ENCODE measurements around the gene EXOC3L4. TPM values are rescaled to one million over a fixed set of nuclear protein-coding genes. Genes with fewer than 3 reads are reported as not detected.
A peak's percentile ranks its signal among the peaks of the same experiment; 100 is the strongest.

Gene EXOC3L4
- total and polyA plus RNA-seq, 2 donors = 16.0 to 83.7 TPM

DNA sequence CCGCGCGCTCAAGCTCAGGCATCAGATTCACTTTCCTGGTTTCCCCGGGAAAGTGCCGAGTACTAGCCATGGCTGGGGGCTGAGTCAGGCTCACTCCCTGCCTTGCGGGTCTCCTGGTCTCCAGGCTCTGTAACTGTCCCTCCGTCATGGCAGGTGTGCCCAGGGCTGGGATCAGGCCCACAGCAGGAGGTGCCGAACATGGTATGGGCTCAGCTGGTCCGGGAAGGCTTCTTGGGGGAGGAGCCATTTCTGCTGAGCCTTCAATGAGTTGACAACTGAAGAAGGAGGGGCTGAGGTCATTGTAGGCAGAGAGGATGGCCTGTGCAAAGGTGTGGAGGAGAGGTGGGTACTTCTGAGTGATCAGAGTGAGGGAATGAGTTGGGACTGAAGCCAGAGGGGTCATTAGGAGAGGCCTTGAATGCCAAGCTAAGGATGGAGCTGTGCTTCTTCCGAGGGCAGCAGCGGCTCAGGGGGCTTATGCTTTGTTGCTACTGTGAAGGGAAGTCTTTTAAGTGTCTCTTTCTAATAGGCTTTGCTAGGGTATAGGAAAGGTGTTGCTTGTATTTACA lies 769 bp downstream of the EXOC3L4 start:
- Histone ChIP-seq H3K27me3 (ENCODE audit: control insufficient read depth in 2 of 2, insufficient read depth in 1 of 2, low read length in 1 of 2) (peaks cover 5 to 46% of the 10 kb centered on the region in 2 donors), H3K4me1 (ENCODE audit: control insufficient read depth in 2 of 2, insufficient read depth in 2 of 2, low read length in 2 of 2) (peaks cover 5 to 21% of the 10 kb centered on the region in 2 donors), H3K4me3 (ENCODE audit: low read length in 2 of 2) (peak overlapping the region in 1 of 2 donors; percentile 18), H3K27ac (ENCODE audit: low read depth in 1 of 2, low read length in 1 of 2) (peak overlapping the region; percentile 61 to 82), H3K9me3 (ENCODE audit: control insufficient read depth in 2 of 2, insufficient read depth in 1 of 2, low read length in 1 of 2) (no peaks in the 10 kb centered on the region), H3K36me3 (ENCODE audit: control insufficient read depth in 2 of 2, insufficient read depth in 2 of 2, low read length in 1 of 2) (no peaks in the 10 kb centered on the region)
- 85% methylated on average over 11 of the region's 11 CpGs for WGBS
- DNase-seq (ENCODE audit: low read depth in 6 of 9, low spot score in 9 of 9) = no peak

DNA sequence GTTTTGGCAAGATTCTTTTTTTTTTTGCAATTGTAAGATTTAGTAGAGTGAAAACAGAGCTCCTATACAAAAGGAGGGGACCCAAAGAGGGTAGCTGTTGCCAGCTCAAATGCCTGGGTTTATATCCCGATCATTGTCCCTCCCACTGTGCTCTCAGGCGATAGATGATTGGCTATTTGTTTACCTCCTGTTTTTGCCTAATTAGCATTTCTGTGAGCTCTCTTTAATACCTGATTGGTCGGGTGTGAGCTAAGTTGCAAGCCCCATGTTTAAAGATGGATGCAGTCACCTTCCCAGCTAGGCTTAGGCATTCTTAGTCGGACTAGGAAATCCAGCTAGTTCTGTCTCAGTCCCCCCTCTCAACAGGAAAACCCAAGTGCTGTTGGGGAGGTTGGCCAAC lies 1.9 kb downstream of the EXOC3L4 start:
- no peaks in the 10 kb centered on the region for H3K36me3 ChIP-seq (ENCODE audit: control insufficient read depth in 2 of 2, insufficient read depth in 2 of 2, low read length in 1 of 2)
- no peaks in the 10 kb centered on the region for H3K9me3 ChIP-seq (ENCODE audit: control insufficient read depth in 2 of 2, insufficient read depth in 1 of 2, low read length in 1 of 2)
- no peak for DNase-seq (ENCODE audit: low read depth in 6 of 9, low spot score in 9 of 9)
- no peak overlapping the region for H3K4me3 ChIP-seq (ENCODE audit: low read length in 2 of 2)
- 92% methylated on average over 4 of the region's 4 CpGs for WGBS
- peaks cover 3 to 16% of the 10 kb centered on the region in 2 donors for H3K4me1 ChIP-seq (ENCODE audit: control insufficient read depth in 2 of 2, insufficient read depth in 2 of 2, low read length in 2 of 2)
- H3K27me3 ChIP-seq (ENCODE audit: control insufficient read depth in 2 of 2, insufficient read depth in 1 of 2, low read length in 1 of 2) = peaks cover 7 to 45% of the 10 kb centered on the region in 2 donors
- peak overlapping the region in 1 of 2 donors; percentile 33 for H3K27ac ChIP-seq (ENCODE audit: low read depth in 1 of 2, low read length in 1 of 2)

DNA sequence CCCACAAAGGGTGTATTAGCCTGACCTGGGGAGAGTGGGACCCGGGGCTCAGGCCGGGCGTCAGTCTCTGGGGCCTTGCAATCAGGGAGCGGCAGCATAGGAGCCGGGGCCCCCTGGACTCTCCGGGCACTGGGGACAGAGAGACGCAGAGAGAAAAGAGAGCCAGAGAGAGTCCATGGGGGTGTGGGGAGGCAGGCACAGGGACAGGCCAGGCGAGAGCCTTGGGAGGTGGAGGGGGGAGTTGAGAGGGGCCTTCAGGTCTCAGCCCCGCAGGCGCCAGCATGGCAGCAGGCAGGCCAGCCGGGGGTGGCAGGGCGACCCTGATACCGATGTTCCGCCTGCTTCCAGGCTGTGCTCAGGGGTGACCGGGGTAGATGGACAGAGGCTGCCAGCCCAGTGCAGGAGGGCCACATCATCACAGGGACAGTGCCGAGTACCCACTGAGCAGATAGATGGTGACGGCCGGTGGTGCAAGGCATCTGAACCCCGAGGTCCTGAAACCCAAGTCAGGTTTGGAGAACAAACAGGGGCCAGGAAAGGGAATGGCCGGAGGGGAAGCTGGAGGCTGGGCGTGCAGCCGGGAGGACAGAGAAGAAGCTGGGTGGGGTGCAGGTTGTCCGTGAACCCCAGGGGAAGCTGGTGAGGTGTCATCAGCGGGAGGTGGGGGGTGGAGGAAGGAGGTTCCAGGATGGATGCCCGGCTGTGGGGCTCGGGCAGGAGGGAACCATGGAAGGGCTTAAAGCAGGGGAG lies 2.9 kb downstream of the EXOC3L4 start:
- no peaks in the 10 kb centered on the region for H3K9me3 ChIP-seq (ENCODE audit: control insufficient read depth in 2 of 2, insufficient read depth in 1 of 2, low read length in 1 of 2)
- peak overlapping the region in 1 of 2 donors; percentile 31 for H3K27ac ChIP-seq (ENCODE audit: low read depth in 1 of 2, low read length in 1 of 2)
- no peak for DNase-seq (ENCODE audit: low read depth in 6 of 9, low spot score in 9 of 9)
- H3K4me3 ChIP-seq (ENCODE audit: low read length in 2 of 2) = no peak overlapping the region
- H3K36me3 ChIP-seq (ENCODE audit: control insufficient read depth in 2 of 2, insufficient read depth in 2 of 2, low read length in 1 of 2) = no peaks in the 10 kb centered on the region
- 90% methylated on average over 26 of the region's 26 CpGs for WGBS
- peaks cover 18 to 46% of the 10 kb centered on the region in 2 donors for H3K27me3 ChIP-seq (ENCODE audit: control insufficient read depth in 2 of 2, insufficient read depth in 1 of 2, low read length in 1 of 2)
- peaks cover 0 to 9% of the 10 kb centered on the region in 2 donors for H3K4me1 ChIP-seq (ENCODE audit: control insufficient read depth in 2 of 2, insufficient read depth in 2 of 2, low read length in 2 of 2)

DNA sequence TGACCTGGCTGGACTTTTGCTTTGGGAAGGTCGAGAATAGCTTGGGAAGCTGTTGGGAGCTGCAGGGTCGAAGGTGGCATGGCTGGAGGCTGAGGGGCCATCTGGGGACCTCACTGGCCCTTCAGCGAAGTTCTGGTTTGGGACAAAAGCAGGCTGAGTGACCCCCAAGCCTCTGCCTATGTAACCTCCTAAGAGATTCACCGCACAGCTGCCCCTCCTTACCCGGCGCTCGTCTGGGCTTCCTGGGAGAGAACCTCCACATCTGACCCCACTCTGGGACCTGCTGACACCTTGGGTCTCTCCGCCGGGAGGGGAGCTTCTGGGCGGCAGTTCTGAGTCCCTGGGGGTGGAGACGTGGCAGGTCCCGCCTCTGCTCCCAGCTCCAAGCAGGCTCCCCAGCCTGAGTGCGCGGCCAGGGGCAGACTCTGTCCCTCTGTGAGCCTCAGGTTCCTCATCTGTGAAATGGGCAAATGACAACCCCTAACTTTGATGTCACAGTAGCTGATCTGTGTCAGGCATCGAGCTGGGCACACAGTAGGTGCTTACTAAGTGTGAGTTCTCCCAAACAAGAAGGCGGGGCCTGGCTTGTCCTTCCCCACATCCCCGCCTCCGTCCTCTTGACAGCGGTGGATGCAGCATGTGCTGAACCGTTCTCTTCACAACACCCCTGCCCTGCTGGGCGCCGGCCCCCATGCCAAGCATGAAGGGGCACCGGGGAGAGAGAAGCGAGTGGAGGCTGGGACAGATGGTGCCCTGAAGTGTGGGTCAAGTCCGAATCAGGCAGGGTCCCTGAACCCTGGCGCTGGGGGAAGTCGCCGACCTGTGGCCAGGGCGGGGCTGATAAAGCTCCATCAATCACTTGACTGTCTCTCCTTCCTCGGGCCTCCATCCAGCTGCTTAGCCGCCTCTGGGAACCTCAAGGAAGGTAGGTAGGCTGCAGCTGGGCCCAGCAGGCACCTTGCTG lies 3.8 kb downstream of the EXOC3L4 start:
- H3K27me3 ChIP-seq (ENCODE audit: control insufficient read depth in 2 of 2, insufficient read depth in 1 of 2, low read length in 1 of 2) = peaks cover 26 to 52% of the 10 kb centered on the region in 2 donors
- WGBS = 85% methylated on average over 31 of the region's 31 CpGs
- H3K4me3 ChIP-seq (ENCODE audit: low read length in 2 of 2) = no peak overlapping the region
- H3K27ac ChIP-seq (ENCODE audit: low read depth in 1 of 2, low read length in 1 of 2) = peak overlapping the region in 1 of 2 donors; percentile 53
- no peak for DNase-seq (ENCODE audit: low read depth in 6 of 9, low spot score in 9 of 9)
- peaks cover 0 to 12% of the 10 kb centered on the region in 2 donors for H3K4me1 ChIP-seq (ENCODE audit: control insufficient read depth in 2 of 2, insufficient read depth in 2 of 2, low read length in 2 of 2)
- H3K36me3 ChIP-seq (ENCODE audit: control insufficient read depth in 2 of 2, insufficient read depth in 2 of 2, low read length in 1 of 2) = no peaks in the 10 kb centered on the region
- H3K9me3 ChIP-seq (ENCODE audit: control insufficient read depth in 2 of 2, insufficient read depth in 1 of 2, low read length in 1 of 2) = no peaks in the 10 kb centered on the region

DNA sequence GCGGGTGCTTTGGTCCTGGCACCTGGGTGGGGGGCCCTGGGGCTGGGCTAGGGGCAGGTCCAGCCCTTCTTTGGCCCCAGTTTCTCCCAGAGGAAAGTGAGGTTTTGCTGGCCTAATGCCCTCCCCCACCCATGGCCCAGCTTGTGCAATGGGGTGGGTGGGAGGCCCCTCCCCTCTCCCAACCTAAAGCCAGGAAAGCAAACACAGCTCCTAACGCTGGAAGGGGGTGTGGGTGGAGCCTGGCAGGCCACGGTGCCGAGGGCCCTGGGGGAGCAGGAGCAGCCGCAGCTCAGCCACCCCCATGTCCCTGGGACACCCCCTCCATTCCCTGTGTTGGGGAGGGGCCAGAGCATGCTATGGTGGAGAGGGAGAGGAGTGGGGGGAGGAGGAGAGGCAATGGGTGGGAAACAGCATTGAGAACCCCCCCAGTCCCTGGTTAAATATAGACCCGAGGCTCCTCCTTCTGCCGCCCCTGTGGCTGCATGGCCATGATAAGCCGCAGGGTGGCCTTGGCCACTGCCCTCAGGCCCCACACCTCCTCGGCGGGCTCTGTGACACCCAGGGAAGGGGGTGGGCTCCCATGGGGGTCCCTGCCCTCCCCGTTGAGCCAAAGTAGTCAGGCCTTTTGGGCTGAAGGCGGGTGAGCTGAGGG lies 4.7 kb downstream of the EXOC3L4 start:
- DNase-seq (ENCODE audit: low read depth in 6 of 9, low spot score in 9 of 9) = no peak
- H3K27ac ChIP-seq (ENCODE audit: low read depth in 1 of 2, low read length in 1 of 2) = peak overlapping the region in 1 of 2 donors; percentile 65
- no peaks in the 10 kb centered on the region for H3K9me3 ChIP-seq (ENCODE audit: control insufficient read depth in 2 of 2, insufficient read depth in 1 of 2, low read length in 1 of 2)
- no peak overlapping the region for H3K4me3 ChIP-seq (ENCODE audit: low read length in 2 of 2)
- H3K27me3 ChIP-seq (ENCODE audit: control insufficient read depth in 2 of 2, insufficient read depth in 1 of 2, low read length in 1 of 2) = peaks cover 35 to 62% of the 10 kb centered on the region in 2 donors
- peaks cover 0 to 9% of the 10 kb centered on the region in 2 donors for H3K4me1 ChIP-seq (ENCODE audit: control insufficient read depth in 2 of 2, insufficient read depth in 2 of 2, low read length in 2 of 2)
- H3K36me3 ChIP-seq (ENCODE audit: control insufficient read depth in 2 of 2, insufficient read depth in 2 of 2, low read length in 1 of 2) = no peaks in the 10 kb centered on the region
- WGBS = 86% methylated on average over 12 of the region's 12 CpGs

DNA sequence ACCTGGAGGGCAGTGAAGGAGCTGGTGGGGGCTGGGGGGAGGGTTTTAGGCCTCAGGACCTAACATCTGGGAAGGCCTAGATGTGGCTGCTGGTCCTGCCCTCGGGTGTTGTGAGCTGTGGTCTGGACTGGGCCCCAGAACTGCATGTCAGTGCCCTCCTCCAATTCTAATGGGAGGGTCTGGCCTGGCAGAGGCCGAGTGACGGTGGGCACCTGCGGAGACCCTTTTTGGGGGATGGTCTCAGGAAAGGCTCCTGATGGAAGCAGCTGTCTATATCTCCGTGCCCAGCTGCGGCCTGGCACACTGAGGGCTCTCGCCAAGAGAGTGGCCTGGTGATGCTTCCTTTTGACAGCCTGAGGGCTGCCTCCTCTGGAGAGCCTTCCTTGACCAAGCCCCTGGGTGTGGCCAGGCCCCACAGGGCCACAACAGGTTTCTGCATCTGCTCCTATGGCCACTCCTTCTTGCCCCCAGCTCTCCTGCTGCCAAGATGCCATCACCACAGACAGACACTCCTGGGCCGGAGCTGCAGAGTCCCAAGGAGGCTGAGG lies 5.3 kb downstream of the EXOC3L4 start:
- Histone ChIP-seq H3K4me3 (ENCODE audit: low read length in 2 of 2) (no peak overlapping the region), H3K36me3 (ENCODE audit: control insufficient read depth in 2 of 2, insufficient read depth in 2 of 2, low read length in 1 of 2) (no peaks in the 10 kb centered on the region), H3K4me1 (ENCODE audit: control insufficient read depth in 2 of 2, insufficient read depth in 2 of 2, low read length in 2 of 2) (peaks cover 4 to 13% of the 10 kb centered on the region in 2 donors), H3K9me3 (ENCODE audit: control insufficient read depth in 2 of 2, insufficient read depth in 1 of 2, low read length in 1 of 2) (no peaks in the 10 kb centered on the region), H3K27ac (ENCODE audit: low read depth in 1 of 2, low read length in 1 of 2) (peak overlapping the region in 1 of 2 donors; percentile 65), H3K27me3 (ENCODE audit: control insufficient read depth in 2 of 2, insufficient read depth in 1 of 2, low read length in 1 of 2) (peaks cover 41 to 66% of the 10 kb centered on the region in 2 donors)
- 94% methylated on average over 8 of the region's 8 CpGs for WGBS
- no peak for DNase-seq (ENCODE audit: low read depth in 6 of 9, low spot score in 9 of 9)

DNA sequence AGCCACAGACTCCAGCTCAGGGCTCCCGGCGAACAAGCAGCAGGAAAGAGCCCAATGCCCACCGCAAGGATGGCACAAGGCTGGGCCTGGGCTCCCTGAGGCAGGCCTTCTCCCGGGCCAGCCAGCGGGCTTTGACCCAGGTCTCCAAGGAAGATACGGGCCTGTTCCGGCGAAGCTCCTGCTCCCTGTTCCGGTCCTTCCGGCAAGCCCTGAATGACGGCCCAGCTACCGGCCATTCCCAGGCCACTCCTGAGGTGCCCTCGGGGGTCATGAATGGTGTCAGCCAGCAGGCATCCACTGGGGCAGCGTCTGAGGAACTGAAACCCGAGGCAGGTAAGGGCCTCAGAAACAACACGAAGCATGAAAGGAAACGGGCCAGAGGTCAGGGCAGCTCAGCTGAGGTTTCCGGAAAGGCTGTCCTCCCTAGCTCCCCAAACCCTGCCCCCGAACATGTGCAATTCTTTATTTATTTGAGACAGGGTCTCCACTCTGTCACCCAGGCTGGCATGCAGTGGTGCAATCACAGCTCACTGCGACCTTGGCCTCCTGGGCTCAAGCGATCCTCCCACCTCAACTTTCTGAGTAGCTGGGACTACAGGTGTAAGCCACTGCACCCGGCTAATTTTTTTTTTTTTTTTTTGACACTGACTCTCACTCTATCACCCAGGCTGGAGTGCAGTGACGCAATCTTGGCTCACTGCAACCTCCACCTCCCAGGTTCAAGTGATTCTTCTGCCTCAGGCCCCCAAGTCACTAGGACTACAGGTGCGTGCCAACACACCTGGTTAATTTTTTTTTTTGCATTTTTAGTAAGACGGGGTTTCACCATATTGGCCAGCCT lies 6.0 kb downstream of the EXOC3L4 start:
- Histone ChIP-seq H3K4me3 (ENCODE audit: low read length in 2 of 2) (no peak overlapping the region), H3K27ac (ENCODE audit: low read depth in 1 of 2, low read length in 1 of 2) (no peak overlapping the region), H3K4me1 (ENCODE audit: control insufficient read depth in 2 of 2, insufficient read depth in 2 of 2, low read length in 2 of 2) (peaks cover 10 to 20% of the 10 kb centered on the region in 2 donors), H3K9me3 (ENCODE audit: control insufficient read depth in 2 of 2, insufficient read depth in 1 of 2, low read length in 1 of 2) (peaks cover 0 to 4% of the 10 kb centered on the region in 2 donors), H3K27me3 (ENCODE audit: control insufficient read depth in 2 of 2, insufficient read depth in 1 of 2, low read length in 1 of 2) (peaks cover 42 to 73% of the 10 kb centered on the region in 2 donors), H3K36me3 (ENCODE audit: control insufficient read depth in 2 of 2, insufficient read depth in 2 of 2, low read length in 1 of 2) (no peaks in the 10 kb centered on the region)
- 91% methylated on average over 25 of the region's 25 CpGs for WGBS
- DNase-seq (ENCODE audit: low read depth in 6 of 9, low spot score in 9 of 9) = no peak
